Right lobe of liver (tissue), 6 donors: Measurements from ENCODE around the gene NR2C2AP. TPM values are rescaled to one million over a fixed set of nuclear protein-coding genes. Genes with fewer than 3 reads are reported as not detected.

ENCODE experiments used
- ATAC-seq, 4 donors: fragments of 200-7000 bp; cut with Tn5 transposase; one replicate each; pipeline ENCODE4 v1.9.1; 2020; ENCODE audit warnings: mild to moderate bottlenecking in 4 of 4, moderate library complexity in 4 of 4
- DNase-seq, 3 donors: peaks; one replicate each; pipeline ENCODE4 v3.0.0-alpha.2; 2020
- H3K27ac ChIP-seq, 3 donors: fragments of 200-600 bp; one replicate each; pipeline ENCODE4 v1.8.0; 2022
- H3K27me3 ChIP-seq, 2 donors: fragments of 200-600 bp; one replicate each; pipeline ENCODE4 v1.8.0; 2022
- H3K36me3 ChIP-seq, 4 donors: fragments of 200-600 bp; sonication (generic) in 1 of 4; one replicate each; pipeline versions ENCODE4 v1.5.1 to v1.8.0; 2017 to 2022; ENCODE audit warnings: control low read depth in 1 of 4
- H3K4me1 ChIP-seq, 4 donors: fragments of 200-600 bp; sonication (generic) in 1 of 4; one replicate each; pipeline versions ENCODE4 v1.5.1 to v1.8.0; 2017 to 2022; ENCODE audit warnings: control low read depth in 1 of 4
- H3K4me3 ChIP-seq, 3 donors: fragments of 200-600 bp; one replicate each; pipeline ENCODE4 v1.8.0; 2022
- H3K9me3 ChIP-seq, 4 donors: fragments of 200-600 bp; sonication (generic) in 1 of 4; one replicate each; pipeline versions ENCODE4 v1.5.1 to v1.8.0; 2017 to 2022; ENCODE audit warnings: control low read depth in 1 of 4
- CTCF ChIP-seq, 4 donors: fragments of 200-600 bp in 3 of 4; fragments of 450-650 bp in 1 of 4; IDR thresholded peaks; one replicate each; pipeline versions ENCODE4 v1.5.1 to v1.8.0; 2016 to 2022; ENCODE audit warnings: antibody characterized with exemption in 4 of 4, mild to moderate bottlenecking in 2 of 4
- POLR2A ChIP-seq: fragments of 450-650 bp; IDR thresholded peaks from one replicate; pipeline ENCODE4 v1.6.1; 2017; ENCODE audit warnings: antibody characterized with exemption, mild to moderate bottlenecking
- WGBS: methylation state at CpG from one replicate; pipeline ENCODE4 v1.1.6; 2018; ENCODE audit warnings: low coverage, low lambda C conversion rate; ENCODE audit not compliant: insufficient coverage; ENCODE audit errors: missing lambda C conversion rate; 5-methylcytosine and 5-hydroxymethylcytosine counted together
- intact Hi-C, 2 donors: fragments of 100-400 bp; cut with DNase I; formaldehyde crosslinking; loops; one replicate each; pipeline versions ENCODE4 v1.11.2 to v1.14.1; 2022
- total RNA-seq, 6 experiments: library from RNA; depleted of rRNA in 2 of 6; stranded (reverse); fragments of >200 nt in 2 of 6; fragmentation: NEBNext Ultra II Directional in 3 of 6; extraction: Animal tissue kit (Norgen Biotek cat#: 25700) in 3 of 6; gene quantifications; one replicate each; pipeline versions ENCODE4 v1.1.0 to v1.2.4, GENCODE V29; 2016 to 2023
- donor health status: DM: no; HTN: yes; CAD: no.
- donor health status: DM: no; HTN: no; CAD: no.
- donor health status: DM: no; HTN: no; CAD: no.
- donor health status: DM: no; HTN: yes; CAD: no.
- donor health status: DM: no; HTN: yes; CAD: no.

Gene NR2C2AP
- total RNA-seq, 6 experiments from 2014 or later: 2.6 to 11.3 (median 5.4) TPM

GRCh38 chr19:19202707-19203011, 555 bp downstream of the NR2C2AP start:
- WGBS: 10% methylated on average over 3 of the region's 11 CpGs
- peaks cover 0 to 3% (median 0%) of the 10 kb centered on the region in 4 donors for H3K36me3 ChIP-seq
- peak overlapping the region in 2 of 3 donors; percentile 30 to 33 for H3K27ac ChIP-seq
- H3K9me3 ChIP-seq: no peaks in the 10 kb centered on the region
- ATAC-seq (no peak), DNase-seq (no peak)
- no peaks in the 10 kb centered on the region for H3K27me3 ChIP-seq
- intact Hi-C loops: no loop called here
- peak overlapping the region; percentile 79 to 83 (median 81) for H3K4me3 ChIP-seq
- H3K4me1 ChIP-seq: peaks cover 0 to 10% (median 1%) of the 10 kb centered on the region in 4 donors
- TF ChIP-seq POLR2A (no peak), CTCF (IDR thresholded peaks at IDR 0.05) (no peak)

DNA sequence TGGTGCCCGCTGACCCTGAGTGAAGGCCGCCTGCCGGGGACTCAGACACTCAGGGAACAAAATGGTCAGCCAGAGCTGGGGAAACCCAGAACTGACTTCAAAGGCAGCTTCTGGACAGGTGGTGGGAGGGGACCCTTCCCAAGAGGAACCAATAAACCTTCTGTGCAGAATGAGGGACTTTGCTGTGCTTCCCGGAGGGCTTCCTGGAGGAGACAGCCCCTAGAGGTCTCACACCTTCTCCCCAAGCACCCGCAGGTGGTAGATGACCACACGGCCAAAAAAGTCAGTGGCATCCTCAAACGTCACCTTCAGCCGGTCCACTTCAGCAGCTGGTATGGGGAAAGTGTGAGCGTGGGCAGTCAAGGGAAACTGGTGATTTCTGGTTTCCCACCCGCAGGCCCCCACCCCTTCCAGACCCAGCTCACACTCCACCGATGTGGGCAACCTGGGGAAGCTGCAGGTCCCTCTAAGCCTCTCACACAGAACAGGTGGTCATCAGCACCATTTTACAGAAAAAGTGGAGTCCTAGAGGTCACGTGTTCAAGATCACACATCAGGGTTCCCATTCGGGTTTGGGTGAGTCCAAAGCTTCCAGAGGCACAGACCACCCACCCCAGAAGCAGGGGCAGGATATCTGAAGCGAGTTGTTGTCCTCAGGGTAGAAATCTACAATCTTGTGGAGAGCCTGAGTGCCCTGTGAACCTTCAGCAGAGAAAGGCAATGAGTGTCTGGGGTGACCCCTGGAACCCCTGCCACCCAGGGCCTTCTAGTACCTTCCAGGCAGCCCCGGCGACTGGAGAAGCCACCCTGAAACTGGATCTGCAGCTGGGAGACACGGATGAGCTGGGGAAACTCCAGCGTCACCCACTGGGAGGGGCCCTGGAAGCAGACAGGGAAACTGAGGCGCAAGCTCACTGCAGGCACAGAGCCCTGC, 1.2 kb downstream of the NR2C2AP start:
- intact Hi-C loops: no loop called here
- ATAC-seq (no peak), DNase-seq (no peak)
- peaks cover 0 to 10% (median 1%) of the 10 kb centered on the region in 4 donors for H3K4me1 ChIP-seq
- 68% methylated on average over 8 of the region's 19 CpGs for WGBS
- peaks cover 0 to 3% (median 0%) of the 10 kb centered on the region in 4 donors for H3K36me3 ChIP-seq
- H3K27me3 ChIP-seq: no peaks in the 10 kb centered on the region
- H3K27ac ChIP-seq: no peak overlapping the region
- no peaks in the 10 kb centered on the region for H3K9me3 ChIP-seq
- TF ChIP-seq CTCF (IDR thresholded peaks at IDR 0.05) (no peak), POLR2A (no peak)
- peak overlapping the region; percentile 79 to 83 (median 81) for H3K4me3 ChIP-seq

DNA sequence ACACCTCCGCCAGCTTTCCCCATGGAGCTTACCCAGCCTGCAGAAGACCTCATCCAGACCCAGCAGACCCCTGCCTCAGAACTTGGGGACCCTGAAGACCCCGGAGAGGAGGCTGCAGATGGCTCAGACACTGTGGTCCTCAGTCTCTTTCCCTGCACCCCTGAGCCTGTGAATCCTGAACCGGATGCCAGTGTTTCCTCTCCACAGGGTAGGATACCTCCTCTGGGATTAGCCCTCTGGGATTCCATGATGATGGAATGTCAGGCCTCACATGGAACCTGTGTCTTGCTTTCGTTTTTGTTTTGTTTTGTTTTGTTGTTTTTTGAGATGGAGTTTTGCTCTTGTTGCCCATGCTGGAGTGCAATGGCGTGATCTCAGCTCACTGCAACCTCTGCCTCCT, 9.3 kb downstream of the NR2C2AP start:
- intact Hi-C loops: loop anchor here in 1 of 2 donors (10.0 kb wide), 1 partner anchor 301 kb away; no protein-coding TSS in a partner anchor
- DNase-seq: no peak
- ATAC-seq: no peak
- H3K27me3 ChIP-seq: no peaks in the 10 kb centered on the region
- no peak overlapping the region for H3K4me3 ChIP-seq
- H3K27ac ChIP-seq: no peak overlapping the region
- WGBS: 61% methylated on average over 3 of the region's 5 CpGs
- no peaks in the 10 kb centered on the region for H3K9me3 ChIP-seq
- TF ChIP-seq POLR2A: no peak
- TF ChIP-seq CTCF (IDR thresholded peaks at IDR 0.05): no peak
- H3K4me1 ChIP-seq: peaks cover 0 to 13% (median 8%) of the 10 kb centered on the region in 4 donors
- no peaks in the 10 kb centered on the region for H3K36me3 ChIP-seq

GRCh38 chr19:19192910-19193423, 10.2 kb downstream of the NR2C2AP start:
- Histone ChIP-seq H3K27ac (peak overlapping the region; percentile 99 to 100 (median 99)), H3K4me3 (peak overlapping the region; percentile 74 to 99 (median 99)), H3K9me3 (no peaks in the 10 kb centered on the region), H3K27me3 (no peaks in the 10 kb centered on the region), H3K4me1 (peaks cover 0 to 13% (median 8%) of the 10 kb centered on the region in 4 donors), H3K36me3 (no peaks in the 10 kb centered on the region)
- TF ChIP-seq POLR2A: no peak
- TF ChIP-seq CTCF (IDR thresholded peaks at IDR 0.05): no peak
- DNase-seq (no peak), ATAC-seq (no peak)
- intact Hi-C loops: loop anchor here in 1 of 2 donors (10.0 kb wide), 1 partner anchor 302 kb away; no protein-coding TSS in a partner anchor
- 4% methylated on average over 11 of the region's 22 CpGs for WGBS
